Fibroblast of skin of scalp (primary cell): ENCODE results near the gene TSC2.

Source experiments
- DNase-seq: peaks from one replicate; pipeline ENCODE4 v3.0.0-alpha.2; 2013

The TSC2 gene

DNA sequence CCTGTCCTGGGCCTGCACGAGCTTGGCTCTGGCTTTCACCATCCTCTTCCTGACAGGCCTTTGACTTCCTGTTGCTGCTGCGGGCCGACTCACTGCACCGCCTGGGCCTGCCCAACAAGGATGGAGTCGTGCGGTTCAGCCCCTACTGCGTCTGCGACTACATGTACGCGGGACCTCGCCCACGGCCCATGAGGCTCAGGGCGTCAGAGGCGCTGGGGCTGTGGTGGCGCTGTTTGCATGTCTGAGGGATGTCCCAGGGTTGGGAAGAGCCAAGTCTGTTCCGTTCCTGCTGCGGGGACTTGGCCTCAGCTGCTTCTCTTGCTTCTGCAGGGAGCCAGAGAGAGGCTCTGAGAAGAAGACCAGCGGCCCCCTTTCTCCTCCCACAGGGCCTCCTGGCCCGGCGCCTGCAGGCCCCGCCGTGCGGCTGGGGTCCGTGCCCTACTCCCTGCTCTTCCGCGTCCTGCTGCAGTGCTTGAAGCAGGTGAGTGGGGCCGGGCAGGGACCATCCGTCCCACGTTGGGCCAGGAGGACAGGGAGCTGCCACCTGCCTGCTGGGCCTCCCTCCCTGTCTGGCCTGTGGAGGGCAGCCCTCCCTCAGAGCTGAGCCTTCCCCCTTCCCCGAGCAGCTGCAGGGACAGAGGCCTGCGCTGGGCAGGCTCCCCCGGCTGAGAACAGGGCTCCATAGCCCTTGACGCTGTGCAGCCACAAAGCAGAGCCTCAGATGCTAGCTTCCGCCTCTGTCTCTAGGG is 23.8 kb downstream of the TSC2 start:
- no peak for DNase-seq

DNA sequence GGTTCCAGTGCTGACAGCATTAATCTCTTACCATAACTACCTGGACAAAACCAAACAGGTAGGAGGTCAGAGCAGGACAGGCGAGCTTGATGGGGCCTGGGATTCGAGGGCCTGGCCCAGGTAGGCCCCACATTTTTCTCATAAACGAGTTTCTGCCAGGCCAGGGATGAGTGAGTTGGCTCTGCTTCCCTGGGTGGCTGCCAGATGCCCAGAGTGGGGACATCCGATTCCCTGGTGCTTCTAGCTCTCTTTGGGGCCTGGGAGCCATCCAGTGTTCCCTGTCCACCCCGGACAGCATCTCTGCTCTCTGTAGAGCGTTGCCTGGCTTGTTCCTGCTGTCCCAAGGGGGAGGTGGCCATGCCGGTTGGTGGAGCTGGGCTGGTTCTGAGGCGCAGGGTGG is 25.1 kb downstream of the TSC2 start:
- no peak for DNase-seq

DNA sequence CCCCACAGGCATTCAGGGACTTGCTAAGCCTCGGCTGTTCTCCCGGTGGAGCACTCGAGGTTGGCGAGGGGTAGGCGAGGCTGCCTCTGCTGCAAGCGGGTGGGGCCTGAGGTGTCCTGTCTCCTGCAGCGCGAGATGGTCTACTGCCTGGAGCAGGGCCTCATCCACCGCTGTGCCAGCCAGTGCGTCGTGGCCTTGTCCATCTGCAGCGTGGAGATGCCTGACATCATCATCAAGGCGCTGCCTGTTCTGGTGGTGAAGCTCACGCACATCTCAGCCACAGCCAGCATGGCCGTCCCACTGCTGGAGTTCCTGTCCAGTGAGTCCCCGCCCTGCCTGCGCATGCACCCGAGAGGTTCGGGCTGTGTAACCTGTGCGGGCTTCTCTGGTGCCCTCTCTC is 26.3 kb downstream of the TSC2 start:
- DNase-seq = no peak

DNA sequence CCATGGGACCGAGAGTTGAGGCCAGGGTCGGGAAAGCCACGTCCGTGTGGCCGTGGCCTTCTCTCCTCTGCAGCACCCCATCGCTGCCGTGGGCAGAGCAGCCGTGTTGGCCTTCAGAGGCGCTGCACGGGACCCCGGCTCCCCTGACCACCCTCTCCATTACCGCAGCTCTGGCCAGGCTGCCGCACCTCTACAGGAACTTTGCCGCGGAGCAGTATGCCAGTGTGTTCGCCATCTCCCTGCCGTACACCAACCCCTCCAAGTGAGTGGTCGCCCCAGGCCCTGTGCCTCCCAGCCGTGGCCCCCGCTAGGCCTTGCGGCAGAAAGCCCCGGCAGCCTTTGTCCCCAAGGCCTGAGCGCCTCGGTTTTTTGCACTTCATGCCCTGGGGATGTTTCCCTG is 27.8 kb downstream of the TSC2 start:
- no peak for DNase-seq

DNA sequence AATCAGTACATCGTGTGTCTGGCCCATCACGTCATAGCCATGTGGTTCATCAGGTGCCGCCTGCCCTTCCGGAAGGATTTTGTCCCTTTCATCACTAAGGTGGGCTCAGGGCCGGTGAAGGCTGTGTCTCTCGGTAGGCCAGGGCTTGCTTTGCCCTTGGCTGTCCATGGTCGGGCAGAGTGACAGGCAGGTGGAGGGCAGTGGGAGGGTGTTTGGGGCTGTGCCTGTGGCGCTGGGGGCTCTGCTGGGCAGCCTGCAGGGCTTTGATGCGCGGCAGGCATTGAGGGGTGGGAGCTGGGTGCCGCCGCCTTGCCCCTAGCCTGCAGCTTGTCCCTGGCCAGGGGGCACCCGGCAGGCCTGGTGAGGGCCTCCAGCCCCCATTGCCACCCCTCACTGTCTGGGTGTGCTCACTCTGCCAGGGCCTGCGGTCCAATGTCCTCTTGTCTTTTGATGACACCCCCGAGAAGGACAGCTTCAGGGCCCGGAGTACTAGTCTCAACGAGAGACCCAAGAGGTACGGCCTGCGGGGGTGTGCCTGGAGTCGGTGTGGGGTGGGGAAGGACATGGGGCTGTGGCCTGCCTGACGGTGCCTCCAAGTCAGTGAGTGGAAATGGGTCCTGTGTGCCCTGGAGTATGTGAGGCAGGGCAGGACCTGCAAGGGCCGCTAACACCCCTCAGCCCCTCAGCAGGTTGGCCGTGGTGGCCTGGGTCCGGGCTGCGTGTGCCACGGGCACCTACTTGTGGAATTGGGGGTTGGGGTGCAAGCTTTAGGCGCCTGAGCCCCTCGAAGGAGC is 28.5 kb downstream of the TSC2 start:
- DNase-seq = no peak

DNA sequence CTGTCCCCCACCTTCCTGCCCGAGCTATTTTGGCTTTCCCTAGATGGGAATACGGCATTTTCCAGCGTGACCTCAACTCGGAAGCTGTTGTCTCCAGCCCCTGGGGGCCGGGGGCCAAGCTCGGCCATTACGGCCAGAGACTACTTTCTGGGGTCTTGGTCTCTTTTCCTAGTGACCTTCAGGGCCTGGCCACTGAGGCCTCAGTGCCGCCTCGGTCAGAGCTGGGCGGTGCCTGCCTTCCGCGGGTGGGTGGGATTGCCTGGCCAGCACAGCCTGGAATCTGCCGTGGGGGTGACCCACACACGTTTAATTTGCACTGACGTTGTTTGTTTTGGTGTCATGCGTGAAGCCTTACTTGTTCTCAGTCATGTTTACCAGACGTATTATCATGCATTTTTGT is 29.2 kb downstream of the TSC2 start:
- DNase-seq = no peak

DNA sequence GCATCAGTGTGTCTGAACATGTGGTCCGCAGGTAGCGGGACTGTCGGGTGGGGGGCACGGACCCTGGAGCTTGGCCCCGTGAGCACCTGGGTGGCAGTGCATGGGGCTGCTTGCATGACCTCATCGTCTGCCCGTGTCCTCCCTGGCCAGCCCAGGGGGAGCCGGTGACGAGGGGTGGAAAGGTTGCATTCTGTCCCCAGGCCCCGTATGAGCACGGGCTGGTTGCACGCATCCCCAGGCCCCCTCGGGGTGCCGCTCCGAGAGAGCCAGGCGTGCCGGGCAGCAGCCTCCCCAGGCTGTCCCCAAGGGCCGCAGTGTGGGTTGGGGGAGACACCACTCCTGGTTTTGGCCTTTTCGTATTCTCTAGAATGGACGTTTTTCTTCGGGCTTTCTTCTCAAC is 29.9 kb downstream of the TSC2 start:
- DNase-seq = no peak

DNA sequence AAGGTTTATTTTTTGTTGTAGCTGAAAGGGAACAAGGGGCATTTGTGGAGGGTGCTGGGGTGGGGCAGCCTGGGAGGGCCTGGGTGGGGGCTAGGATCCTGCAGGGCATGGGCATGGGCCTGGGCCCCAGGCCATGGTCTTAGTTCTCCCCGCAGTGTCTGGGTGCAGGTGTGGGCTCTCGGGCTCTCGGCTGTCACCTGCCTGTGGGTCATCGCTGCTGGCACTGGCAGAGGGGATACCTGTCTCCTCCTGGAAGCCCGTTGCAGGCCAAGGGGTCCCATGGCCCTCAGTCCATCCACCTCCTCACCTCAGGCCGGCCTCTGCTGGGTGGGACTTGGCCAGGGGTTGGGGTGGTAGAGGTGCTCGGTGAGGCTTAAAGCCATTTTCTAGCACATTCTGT is 30.3 kb downstream of the TSC2 start:
- DNase-seq = no peak

DNA sequence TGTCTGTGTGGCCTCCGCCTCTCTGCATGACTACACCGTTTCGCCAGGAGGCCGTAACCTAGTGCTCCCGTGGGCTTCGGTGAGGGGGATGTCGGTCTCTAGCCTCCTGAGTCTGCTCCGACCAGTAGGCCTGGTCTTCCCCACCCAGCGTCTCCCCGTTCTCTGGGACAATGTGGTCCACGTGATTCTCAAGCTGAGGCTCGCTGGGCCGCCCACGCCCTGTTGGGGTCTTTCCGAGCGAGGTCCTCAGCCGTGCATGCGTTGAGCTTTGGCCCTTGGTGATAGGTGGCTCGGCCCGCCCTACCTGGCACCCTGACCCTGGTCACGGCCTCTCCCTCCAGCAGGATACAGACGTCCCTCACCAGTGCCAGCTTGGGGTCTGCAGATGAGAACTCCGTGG is 30.9 kb downstream of the TSC2 start:
- no peak for DNase-seq

DNA sequence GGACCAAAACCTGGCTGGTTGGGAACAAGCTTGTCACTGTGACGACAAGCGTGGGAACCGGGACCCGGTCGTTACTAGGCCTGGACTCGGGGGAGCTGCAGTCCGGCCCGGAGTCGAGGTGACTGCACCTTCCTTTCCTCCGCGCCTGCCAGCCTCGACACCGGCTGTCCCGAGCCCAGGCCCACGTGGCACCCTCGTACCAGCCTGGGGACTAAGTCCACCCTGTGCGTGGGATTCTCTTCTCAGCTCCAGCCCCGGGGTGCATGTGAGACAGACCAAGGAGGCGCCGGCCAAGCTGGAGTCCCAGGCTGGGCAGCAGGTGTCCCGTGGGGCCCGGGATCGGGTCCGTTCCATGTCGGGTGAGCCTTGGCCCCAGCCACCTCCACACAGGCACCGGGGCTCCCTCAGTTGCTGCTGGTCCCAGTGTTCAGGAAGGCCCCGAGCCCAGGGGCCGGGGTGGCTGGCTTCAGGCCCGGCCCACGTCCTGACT is 31.6 kb downstream of the TSC2 start:
- no peak for DNase-seq

DNA sequence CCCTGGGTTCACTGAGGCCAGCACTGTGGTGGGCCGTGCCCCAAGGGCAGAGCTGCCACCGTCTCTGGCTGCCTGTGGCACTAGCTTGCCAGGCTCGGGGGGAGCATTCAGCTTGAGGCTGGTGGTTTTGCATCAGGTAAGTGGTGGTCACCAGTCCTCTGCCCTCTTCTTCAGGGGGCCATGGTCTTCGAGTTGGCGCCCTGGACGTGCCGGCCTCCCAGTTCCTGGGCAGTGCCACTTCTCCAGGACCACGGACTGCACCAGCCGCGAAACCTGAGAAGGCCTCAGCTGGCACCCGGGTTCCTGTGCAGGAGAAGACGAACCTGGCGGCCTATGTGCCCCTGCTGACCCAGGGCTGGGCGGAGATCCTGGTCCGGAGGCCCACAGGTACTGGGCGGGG is 32.2 kb downstream of the TSC2 start:
- DNase-seq = no peak

DNA sequence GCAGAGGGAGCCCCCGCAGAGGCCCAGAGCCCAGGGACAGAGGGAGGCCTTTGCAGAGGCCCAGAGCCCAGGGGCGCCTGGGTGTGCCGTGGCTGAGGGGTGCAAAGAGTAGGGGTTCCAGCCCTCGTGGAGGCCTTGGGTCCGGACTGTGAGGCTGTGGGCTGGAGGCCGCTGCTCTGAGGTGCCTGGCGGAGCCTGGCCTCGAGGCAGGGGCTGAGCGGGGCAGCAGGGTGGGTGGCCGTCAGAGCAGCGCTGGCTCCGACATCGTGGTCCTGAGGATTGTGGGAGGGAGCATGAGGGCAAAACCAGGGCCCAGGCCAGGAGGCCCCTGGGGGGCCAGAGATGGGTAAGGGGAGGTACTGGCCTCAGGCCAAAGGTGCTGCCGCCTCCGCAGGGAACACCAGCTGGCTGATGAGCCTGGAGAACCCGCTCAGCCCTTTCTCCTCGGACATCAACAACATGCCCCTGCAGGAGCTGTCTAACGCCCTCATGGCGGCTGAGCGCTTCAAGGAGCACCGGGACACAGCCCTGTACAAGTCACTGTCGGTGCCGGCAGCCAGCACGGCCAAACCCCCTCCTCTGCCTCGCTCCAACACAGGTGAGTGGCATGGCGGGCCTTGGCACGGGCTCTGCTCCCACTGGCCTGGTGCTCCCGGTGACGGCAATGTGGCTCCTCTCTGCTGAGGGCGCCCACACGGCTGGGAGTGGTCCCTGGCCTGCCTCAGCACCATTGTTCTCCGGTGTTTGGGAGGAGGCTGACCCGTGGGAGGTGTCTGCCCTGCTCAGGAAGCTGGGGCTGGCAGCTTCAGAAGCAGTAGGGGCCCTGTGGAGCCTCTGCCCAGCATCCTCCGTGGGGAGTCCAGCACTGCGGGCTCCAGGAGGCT is 33.7 kb downstream of the TSC2 start:
- no peak for DNase-seq

DNA sequence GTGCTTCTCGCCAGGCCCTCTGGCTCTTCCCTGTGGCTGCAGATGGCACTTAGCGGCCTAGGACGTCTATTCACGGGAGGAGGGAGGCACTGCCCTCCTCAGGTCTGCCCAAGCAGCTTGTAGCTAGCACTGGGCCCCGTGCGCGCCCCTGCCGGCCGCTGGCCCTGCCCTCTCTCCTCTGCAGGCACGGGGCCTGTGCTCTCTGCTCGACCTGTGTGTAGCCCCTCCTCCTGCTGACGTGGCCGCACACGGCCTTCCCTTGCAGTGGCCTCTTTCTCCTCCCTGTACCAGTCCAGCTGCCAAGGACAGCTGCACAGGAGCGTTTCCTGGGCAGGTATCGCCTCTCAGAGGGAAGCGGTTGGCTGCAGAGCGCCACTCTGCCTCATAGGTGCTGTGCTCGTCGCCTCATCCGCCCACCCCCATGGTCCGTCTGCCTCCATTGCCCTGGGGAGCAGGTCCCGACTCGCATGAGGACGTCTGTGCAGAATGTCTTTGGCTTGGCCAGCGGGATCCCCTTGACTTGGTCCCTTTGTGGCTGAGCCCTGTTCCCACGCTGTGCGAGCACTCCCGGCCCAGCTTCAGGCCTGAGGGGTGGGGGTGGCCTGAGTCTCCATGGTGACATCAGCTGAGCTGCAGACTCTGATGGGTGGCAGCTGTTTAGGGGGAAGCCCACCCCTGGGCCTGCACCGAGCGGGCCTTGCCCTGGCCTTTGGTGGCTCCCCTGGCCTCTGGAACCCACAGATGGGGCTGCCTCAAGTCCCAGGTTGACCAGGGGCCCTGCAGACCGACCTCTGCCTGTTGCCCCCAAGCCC is 34.6 kb downstream of the TSC2 start:
- no peak for DNase-seq

DNA sequence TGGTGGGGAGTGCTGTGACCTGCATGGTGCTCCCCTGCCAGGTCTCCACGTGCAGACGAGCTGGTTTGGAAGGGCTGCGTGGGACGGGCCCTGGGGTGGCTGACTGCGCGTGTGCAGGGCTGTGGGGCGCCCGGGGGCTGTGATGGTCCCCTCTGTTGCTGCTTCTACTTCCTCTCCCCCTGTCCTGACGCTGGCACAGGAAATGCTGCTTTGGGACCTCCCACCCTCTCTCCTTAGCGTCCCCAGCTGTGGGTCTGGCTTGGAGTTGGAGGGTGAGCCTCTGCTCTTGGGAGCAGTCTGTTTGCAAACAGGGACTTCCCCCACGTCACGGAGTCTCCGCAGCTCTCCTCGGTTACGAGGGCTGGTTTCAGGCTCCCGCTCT is 35.2 kb downstream of the TSC2 start:
- no peak for DNase-seq

DNA sequence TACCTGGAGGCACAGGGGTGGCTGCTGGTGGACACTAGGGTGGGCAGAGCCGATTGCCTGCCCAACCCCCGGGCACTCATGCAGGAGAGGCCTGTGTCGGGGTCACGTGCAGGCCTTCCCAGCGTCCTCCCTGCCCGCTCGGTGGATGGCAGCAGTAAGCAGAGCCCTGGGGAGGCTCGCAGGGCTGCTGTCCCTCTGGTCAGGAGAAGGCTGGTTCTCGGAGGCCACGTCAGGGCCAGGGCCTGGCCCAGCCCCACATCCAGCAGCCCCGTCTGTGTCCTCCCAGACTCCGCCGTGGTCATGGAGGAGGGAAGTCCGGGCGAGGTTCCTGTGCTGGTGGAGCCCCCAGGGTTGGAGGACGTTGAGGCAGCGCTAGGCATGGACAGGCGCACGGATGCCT is 35.6 kb downstream of the TSC2 start:
- DNase-seq = no peak

DNA sequence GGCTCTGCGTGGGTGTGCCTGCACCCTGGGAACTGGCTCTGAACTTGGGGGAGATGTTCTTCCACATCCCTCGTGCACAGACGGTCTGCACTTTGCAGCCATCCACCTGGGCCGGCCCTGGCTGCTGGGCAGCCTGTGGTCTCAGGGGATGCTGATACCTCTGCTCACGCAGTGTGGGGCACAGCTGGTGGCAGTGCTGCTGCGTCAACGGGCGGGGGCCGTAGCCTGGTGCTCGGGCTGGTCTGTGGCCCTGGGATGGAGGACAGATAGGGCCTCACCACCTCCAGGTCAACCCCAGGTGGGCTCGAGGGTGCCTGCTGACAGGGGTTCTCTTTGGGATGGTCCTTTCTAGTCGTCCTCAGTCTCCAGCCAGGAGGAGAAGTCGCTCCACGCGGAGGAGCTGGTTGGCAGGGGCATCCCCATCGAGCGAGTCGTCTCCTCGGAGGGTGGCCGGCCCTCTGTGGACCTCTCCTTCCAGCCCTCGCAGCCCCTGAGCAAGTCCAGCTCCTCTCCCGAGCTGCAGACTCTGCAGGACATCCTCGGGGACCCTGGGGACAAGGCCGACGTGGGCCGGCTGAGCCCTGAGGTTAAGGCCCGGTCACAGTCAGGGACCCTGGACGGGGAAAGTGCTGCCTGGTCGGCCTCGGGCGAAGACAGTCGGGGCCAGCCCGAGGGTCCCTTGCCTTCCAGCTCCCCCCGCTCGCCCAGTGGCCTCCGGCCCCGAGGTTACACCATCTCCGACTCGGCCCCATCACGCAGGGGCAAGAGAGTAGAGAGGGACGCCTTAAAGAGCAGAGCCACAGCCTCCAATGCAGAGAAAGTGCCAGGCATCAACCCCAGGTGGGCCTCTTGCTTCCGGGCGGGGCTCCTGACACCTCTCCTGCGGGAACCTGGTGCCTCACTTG is 36.3 kb downstream of the TSC2 start:
- no peak for DNase-seq

DNA sequence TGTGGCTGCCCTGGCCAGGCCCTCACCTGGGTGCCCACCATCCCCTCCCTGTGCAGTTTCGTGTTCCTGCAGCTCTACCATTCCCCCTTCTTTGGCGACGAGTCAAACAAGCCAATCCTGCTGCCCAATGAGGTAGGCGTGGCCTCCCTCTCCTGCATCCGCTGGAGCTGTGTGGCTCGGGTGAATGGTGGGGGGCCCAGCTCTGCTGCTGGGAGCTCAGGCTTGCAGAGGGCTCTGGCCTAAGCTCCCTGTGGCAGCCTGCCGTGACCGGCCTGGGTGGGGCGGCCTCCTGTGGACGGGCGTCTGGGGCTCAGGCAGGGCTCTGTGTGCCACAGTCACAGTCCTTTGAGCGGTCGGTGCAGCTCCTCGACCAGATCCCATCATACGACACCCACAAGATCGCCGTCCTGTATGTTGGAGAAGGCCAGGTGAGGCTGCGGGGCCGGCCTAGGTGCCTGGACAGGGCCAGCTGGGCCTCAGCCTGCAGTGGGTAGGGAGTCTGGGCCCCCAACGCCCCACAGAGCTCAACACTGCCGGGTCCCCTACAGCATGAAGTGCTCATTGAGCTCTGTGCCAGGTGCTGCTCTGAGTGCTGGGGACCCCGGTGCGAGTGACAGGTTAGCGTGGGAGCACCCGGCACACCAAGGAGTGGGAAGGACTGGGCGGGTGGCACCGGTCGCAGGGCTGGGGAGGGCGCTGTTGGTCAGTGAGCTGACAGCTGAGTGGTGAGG is 37.3 kb downstream of the TSC2 start:
- no peak for DNase-seq

DNA sequence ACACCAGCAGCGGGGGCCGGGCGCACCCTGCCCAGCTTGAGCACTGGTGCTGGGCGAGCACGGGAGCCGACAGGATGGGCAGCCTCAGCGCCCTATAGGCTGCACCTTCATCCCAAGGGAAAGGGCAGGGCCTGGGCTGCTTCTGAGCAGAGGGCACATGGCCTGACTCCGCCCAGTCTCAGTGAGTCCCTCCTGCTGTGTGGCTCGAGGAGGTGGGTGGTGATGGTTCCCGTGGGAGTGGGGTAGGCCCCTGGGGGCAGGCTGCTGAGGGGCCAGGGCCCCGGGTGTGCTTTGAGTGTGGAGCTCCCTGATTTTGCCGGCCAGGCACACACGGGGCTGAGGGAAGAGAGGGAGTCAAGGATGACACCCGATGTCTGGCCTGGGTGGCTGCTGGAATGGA is 37.9 kb downstream of the TSC2 start:
- peak; percentile 32 for DNase-seq

DNA sequence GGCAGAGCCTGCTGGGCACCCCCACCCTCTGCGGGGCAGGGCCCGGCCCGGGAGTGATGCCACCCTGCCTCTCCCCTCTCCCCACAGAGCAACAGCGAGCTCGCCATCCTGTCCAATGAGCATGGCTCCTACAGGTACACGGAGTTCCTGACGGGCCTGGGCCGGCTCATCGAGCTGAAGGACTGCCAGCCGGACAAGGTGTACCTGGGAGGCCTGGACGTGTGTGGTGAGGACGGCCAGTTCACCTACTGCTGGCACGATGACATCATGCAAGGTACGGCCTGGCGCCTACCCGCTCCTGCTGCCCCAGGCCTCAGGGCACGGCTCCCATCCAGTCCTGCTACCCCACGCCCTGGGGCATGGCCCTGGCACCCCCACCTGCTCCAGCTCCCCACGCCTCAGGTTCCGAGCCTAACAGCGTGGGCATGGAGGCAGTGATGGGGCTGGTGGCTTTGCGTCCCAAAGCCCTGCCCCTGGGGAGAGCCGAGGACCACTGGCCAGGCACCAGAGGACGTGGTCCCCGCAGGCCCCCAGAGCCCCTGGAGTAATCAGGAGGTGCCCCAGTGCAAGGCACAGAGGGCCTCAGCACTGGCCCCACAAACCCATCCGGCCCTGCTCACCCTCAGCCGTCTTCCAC is 38.4 kb downstream of the TSC2 start:
- no peak for DNase-seq
